GM19324 (cell line): ENCODE measurements around the gene LIPM.

Experiments
- ATAC-seq: cut with Tn5 transposase; IDR thresholded peaks from one replicate; pipeline ENCODE4 v1.9.1; 2021; ENCODE audit warnings: mild to moderate bottlenecking, moderate library complexity; ENCODE audit not compliant: unreplicated experiment, low FRiP score

LIPM gene

DNA sequence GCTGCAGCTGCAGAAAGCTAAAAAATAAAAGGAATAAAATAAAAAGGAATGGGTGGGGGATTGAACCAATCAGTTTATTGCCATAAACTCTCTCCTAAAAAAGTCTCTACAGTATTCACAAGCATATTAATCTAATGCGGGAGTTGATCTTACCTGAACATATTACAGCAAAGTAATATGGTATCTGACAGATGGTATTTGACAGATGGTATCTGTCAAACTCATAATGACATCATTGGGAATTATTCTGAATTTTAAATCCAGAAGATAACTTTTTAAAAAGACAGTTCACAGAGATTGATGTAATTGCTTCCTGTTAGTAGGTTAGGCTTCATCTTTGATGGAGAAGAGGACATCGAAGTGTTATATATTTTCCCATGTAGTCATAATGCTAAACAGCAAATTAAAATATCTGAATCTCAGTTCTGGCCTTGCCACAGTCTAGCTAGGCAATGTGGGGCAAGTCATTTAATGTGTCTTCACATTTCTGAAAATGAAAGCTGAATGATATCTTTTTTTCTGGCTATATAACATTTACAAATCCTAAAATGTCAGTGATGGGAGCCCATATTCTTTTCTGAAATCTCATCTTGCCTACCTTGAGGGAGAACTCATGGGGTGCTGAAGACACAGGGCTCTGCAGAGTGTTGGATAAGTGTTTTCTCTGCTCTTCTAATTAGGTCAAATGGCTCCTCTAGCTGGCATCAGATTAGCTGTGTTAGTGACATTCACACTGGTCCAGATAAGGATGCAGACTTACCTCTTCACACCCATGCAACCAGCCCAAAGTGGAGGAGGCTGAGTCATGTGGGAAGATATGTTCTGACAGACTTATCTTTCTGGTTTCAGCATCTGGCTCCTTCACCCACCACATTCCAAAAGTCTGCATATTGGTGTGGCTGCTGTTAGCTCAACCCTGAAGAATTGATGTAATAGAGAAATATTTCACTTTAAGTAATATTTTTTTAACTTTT is 2.1 kb upstream of the LIPM start:
- no peak for ATAC-seq

DNA sequence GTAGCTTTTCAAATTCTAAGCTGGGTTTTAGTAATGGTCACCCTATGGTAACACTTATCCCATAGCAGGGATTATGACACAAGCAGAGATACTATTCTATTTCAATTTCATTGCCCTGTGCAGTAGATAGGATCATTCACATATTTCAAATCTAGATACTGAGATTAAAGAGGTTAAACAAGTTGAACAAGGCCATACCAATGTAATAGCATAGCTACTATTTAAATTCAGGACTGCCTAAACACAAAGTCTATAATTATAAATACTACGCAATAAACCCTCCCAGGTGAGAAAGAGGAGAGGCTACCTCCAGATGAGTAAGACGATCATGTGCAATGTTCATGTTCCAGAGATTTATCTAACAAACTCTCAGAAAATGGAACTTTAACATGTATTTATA is 1.1 kb downstream of the LIPM start:
- no peak for ATAC-seq

DNA sequence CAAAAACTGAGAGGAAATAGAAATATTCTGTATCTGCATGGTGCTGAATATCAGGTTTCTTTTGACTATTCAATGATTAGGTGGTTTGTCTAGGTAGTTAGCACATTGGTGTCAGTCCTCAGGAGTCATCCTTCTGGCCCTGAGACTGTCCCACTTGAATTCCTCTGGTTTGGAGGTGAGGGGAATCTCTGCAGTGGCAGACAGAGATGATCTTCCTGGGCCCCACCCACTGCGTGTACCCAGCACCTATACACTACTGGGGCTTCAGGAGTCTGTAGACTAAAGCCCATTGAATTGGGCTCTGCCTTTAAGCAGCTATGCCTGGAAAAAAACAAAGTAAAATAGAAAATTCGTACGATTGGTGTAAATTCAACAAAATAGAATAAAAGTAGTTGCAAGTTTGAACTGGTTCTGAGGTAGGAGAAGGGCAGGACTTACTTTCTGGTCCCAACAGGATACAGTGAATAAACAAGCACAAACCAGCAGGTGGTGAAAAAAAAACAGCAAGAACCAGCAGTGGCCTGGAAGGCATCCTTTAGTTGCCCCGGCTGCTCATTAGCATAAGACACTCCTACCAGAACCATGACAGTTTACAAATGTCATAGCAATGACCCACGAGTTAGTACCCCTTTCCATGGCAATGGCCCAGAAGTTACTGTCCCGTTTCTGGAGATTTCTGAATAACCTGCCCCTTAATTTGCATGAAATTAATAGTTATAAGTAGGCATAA is 1.7 kb downstream of the LIPM start:
- ATAC-seq, result no peak

DNA sequence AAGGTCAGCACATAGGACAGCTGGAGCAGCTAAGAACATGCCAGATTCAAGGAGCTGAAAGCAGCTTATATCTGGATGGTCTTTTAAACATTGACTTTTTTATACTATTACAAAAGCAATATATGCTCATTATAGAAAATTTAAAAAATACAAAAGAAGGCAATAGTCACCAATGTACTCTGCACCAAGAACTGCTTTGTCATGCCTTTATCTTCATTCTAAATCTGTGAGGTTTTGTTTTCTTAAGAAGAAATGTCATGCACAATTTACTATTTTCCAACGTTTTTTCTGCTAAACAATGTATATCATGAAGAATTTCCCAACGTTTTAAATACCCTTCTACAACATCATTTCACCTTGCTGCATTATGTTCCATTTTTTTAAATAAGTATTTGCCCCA is 2.8 kb downstream of the LIPM start:
- ATAC-seq, result no peak

DNA sequence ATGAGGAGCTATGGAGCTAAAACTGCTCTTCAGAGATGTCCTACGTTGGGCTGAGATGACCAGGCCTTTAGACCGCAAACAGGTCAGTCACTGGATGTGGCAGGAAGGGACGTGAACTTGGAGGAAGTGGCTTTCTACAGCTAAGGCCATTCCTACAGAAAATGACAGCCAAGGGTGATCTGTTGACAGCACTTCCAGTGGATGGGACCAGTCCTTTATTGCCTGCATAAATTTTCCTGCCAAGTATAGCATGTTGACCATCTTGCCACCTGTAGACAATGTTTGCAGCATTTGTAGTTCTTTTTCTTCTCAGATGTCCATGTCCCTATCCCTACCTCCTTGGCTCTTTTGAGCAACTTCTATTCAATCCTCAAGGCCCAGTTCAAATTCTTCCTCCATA is 3.4 kb downstream of the LIPM start:
- no peak for ATAC-seq

DNA sequence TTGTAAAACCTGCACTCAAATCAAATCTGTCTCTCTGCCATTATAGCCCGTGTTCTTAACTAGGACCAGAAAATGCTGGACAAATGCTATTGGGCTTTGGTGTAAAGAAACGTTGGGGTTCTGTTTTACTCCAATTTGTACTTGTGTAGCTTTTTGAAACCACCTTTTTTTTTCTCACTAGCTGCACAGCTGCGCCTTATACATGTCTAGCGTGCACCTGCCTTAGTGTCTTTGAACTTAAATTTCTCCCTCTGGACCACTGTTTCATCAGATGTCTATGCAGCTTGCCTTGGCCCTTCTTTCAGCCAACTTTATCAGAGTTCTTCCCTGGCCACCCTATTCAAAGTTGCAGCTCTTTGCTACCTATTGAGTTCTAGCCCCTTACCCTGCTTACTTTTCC is 7.1 kb downstream of the LIPM start:
- no peak for ATAC-seq

DNA sequence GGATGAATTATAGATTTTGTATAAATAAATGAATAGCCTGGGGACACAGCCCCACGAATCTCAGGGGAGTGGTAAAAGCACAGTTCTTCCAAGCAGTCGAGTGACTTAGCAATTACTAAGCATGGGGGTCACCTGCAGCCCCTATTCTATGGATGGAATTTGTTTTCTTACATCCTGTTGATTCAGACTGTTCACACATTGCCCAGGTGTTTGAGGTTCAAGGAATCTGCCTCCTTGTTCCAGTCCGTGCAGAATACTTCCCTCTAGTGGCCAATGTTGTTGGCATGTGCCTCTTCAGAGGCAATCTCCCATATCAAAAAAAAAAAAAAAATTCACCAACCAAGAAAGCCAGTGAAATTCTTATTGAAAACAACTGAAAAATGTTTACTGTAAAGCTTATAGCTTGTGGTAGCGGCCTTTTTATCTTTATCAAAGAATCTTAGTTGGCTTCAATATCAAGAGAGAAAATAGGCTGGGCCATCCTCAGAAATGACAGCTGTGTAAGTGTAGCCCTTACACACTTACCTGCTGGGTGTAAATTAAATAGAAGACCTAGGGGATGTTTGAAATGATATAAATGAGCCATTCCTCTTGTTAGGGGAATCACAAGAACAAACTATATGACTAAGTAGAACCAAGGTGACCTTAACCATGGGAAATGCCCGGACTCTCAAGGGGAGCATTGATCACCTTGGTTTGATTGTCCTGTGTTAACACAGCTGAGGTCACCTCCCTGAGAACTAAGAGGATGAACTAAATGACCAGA is 7.8 kb downstream of the LIPM start:
- no peak for ATAC-seq

DNA sequence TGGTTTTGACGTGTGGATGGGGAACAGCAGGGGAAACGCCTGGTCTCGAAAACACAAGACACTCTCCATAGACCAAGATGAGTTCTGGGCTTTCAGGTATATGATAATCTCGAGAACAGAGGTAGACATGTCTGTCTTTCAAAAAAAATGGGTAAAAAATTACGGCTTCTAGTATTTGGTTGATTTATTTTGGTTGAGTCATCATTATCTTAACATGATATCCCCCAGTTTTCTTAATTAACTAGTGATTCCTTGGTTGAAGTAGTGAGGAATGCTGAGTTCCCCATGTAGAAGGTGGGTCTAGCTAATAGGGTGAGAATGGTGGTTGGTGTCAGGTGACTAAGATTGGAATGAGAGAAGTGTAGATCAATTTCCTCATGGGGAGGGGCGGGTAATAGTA is 10.7 kb downstream of the LIPM start:
- ATAC-seq, result no peak

DNA sequence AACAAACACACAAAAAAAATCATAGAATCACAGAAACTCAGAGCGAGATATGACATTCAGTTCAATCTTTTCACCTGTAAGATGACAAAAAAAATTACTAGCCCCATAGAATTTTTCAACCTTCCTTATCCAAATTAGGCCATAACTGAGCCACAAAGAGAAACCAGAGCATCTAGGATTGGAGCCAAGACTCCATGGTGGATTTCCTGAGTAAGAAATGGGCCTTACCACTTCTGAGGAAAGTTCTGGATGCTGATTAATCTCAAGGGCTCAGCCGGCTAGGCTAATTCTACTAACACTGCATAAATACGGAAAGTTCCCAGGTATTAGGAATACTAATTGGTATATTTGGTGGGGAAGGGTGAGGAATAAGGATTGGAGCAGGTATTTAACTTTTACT is 16.8 kb downstream of the LIPM start:
- no peak for ATAC-seq

DNA sequence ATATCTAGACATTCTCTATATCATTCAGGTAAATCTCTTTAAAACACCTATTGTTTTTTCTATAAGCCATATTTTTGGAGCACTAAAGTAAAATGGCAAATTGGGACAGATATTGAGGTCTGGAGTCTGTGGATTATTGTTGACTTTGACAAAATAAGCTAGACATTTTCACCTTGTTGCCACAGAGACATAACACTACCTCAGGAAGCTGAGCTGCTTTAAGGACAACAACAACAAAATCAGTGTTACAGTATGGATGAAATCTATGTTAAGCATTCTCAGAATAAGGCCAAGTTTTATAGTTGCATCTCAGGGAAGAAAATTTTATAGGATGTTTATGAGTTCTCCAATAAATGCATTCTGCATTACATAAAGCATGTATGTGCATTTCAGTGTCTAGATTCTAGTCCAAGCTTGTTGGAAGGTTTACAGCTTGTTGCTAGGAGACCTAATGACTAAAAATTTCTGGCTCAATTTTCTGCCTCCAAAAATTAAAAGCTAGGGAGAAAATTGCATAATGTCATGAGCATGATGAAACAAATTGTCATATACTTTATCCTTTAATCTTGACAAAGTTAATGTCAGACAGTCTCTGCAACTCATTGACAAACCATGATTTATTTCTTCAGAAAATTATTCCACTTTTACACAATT is 18.3 kb downstream of the LIPM start:
- no peak for ATAC-seq

DNA sequence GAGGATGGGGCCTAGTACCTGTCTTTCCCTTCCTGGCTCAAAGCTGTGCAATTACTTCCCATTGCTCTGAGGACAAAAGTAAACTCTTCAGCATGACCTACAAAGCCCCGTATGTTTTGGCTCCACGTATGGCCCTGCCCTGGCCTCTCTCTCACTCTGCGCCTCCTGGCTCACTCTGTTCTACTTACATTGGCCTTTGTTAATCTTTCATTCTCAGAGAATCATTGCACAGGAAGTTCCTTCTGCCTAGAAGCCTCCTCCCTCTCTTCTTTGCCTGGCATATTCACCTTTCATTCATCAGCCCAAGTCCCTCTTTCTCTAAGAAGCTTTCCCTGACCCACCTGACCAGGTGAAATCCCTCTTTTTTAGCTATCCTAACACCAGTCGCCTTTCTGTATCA is 23.9 kb downstream of the LIPM start:
- no peak for ATAC-seq

DNA sequence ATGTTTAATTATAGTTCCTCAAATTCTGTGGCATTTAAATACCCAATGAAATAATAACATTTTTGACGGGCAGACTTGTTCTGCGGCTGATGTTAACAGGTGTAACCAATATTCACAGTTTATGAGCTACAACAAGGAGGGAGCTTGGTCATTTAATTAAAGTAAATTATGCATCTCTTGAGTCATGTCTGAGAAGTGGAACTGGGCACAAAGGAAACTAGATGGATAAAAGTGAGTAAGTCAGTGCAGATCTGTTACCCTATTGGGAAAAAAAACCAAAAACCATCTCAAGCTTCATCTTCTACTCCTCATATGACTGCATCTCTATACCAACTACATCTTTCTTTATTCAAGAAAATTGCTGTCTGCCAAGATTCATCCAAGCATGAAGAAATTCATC is 25.1 kb downstream of the LIPM start:
- ATAC-seq, result no peak

DNA sequence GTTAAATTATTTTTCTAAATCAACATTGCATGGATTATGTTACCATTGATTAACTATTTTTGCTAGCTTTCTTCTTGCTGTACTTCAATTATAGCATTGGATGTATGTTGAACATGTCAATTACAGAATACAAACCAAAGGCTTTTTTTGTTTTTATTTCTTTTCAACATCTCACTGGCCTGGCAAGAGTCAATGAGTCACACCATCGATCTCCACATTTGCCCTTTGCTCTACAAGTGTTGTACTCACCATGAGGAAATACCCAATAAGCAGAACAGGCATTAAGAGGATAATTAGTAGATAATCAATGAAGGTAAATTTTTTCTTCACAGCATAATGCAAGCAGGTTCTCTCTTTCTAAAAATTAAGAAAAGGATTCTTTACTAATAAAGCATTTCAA is 25.8 kb downstream of the LIPM start:
- ATAC-seq, result no peak

DNA sequence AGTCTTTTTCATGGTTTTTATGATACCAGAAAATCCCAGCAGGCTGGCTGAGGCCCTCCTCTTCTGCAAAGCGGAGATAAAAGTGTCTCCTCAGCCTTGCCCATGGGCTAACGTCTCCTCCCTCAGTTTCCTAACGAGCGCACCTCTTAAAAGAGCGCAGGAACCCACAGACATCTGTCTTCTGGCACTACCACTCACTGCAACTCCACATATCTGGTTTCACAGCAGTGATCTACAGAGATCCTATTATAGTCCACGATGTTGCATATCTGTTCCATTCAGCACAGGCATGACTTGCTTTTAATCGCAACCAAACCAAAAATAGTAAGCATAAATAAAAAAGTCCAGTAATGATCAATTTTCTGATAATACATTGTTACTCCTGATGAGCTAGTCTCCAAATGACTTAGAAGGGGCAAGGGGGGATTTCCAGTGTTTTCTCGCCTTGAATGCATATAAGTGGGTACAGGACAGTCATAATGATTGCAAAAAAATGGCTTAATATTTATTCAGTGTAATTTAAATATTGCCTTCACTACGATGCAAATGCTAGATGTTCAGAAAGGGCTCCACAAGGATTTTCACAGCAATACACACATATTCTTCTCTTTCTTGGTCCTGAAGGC is 28.2 kb downstream of the LIPM start:
- no peak for ATAC-seq

DNA sequence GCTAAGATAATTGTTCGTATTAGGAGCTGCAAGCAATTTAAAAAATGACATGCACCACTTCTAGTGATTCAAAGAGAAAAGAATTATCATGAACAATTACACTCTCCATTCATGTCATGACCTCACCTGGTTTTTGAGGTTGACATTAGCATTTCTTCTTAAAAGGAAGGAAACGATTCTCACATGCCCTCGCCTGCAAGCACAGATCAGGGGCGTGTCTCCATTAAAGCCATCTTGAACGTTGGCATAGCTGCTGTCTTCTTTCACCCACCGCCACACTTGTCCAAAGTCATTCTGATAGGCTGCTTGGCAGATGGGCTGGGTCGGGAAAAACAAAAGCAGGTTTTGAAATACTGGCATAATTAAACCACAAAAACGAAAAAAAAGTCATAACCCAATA is 29.2 kb downstream of the LIPM start:
- no peak for ATAC-seq

DNA sequence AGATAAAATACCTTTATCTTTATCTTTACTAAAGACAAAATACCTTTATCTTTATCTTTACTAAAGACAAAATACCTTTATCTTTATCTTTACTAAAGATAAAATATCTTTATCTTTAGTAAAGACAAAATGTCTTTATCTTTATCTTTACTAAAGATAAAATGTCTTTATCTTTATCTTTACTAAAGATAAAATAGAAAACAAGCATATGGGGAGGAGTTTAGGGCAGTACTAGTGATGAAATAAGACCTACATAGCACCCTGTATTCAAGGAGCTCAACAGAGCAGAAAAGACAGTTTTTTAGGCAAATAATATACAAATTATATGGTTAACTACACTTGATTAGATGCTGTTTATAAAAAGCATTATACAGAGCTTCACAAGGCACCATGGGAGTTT is 29.8 kb downstream of the LIPM start:
- ATAC-seq, result no peak

DNA sequence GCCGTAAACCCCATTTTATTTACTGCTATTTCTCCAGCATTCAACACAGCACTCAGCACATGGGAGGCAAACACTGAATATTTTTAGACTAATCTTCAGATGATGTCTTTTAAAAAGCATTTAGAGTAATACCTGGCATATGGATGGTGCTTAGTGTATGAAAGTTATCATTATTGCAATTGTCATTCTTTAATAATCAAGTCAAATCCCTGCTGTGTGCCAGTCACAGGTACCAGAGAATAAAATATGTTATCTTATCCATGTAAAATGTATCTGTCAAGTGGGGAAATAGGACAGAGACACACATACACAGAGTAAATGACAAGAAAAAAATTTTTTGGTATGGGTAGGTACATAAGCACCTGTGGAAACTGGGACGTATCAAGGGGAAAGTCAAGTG is 30.6 kb downstream of the LIPM start:
- no peak for ATAC-seq

DNA sequence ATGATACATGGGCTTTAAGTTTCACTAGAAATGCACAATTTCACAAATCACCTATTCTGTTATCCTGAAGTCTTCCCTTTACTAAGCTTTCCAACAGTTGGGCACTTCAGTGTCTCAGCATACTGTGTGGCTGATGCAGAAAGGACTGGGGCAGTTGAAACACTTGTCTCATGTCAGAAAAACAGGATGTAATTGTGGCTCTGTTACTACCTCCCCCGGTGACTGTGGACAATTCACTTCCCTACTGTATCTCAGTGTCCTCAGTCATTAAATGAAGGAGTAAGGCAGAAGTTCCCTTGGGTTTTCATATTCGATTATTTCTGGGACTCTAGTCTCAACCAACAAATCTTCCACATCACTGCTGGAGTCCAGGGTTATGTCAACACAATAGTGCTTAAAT is 31.2 kb downstream of the LIPM start:
- no peak for ATAC-seq

DNA sequence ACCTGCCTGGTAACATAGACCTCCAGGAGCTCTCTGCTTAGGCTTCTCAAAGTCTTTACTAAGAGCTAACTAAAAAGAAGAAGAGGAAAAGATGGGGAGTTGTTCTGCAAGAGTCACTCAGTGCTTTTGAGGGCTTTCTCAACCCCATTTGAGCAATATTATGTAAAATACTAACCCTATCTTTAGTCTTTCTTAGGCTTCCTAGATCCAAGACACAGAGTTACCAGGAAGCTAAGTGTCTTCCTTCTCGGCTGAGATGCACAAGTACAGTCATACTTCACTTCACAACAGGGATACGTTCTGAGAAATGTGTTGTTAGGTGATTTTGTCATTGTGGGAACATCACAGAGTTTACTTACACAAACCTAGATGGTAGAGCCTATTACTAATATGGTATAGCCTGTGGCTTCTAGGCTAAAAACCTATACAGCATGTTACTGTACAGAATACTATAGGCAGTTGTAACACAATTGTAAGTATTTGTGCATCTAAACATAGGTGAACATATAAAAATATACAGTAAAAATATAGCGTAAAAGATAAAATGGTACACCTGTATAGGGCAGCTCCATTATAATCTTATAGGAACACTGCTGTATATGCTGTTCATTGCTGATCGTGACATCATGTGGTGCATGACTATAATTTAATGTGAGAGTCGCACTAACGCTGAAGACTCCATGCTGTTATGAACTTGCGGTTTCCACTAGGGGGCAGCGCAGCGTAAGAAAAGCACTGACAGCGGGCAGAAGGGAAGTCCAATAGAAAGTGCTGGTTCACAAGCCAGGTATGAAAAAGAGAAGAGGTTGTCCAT is 32.8 kb downstream of the LIPM start:
- ATAC-seq, result no peak

DNA sequence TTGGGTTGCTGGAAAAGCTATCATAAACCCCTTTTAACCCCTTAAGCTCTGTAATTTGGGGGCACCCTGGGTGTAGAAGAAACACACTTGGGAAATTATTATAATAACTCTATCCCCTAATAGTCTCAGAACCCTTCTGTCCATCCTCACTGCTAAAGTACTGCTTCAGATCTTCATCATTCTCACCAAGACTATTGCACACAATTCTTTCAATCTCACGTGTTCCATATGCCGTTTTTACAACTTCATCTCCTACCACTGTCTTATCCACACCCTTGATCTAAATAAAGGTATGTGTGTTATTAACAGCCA is 33.3 kb downstream of the LIPM start:
- no peak for ATAC-seq
